Fibroblast of mammary gland (primary cell): ENCODE measurements around the gene ATP6AP1.

Experiments
- DNase-seq: peaks from one replicate; pipeline ENCODE4 v3.0.0-alpha.2; 2010; ENCODE audit warnings: low read depth
- H3K4me3 ChIP-seq: 2 replicates; pipeline ENCODE4 v1.5.1; 2011; ENCODE audit warnings: low read depth, mild to moderate bottlenecking, low read length, moderate library complexity; ENCODE audit not compliant: control insufficient read depth
- TF ChIP-seq, protein P1 (sequence below): conservative IDR thresholded peaks from 2 replicates; pipeline ENCODE4 v1.5.1; 2011; ENCODE audit warnings: low read depth, low read length, inconsistent platforms; ENCODE audit not compliant: control insufficient read depth, insufficient read depth

ATP6AP1 gene

DNA sequence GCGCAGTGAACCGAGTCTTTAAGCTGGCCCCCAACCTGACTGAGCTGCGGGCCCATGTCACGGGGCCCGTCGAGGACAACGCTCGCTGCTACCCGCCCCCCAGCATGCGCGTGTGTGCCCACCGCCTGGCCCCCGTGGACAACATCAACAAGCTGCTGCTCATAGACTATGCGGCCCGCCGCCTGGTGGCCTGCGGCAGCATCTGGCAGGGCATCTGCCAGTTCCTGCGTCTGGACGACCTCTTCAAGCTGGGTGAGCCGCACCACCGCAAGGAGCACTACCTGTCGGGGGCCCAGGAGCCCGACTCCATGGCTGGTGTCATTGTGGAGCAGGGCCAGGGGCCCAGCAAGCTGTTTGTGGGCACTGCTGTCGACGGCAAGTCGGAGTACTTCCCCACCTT lies 31.8 kb downstream of the ATP6AP1 start:
- H3K4me3 ChIP-seq: no peak overlapping the region
- TF ChIP-seq, protein P1, sequence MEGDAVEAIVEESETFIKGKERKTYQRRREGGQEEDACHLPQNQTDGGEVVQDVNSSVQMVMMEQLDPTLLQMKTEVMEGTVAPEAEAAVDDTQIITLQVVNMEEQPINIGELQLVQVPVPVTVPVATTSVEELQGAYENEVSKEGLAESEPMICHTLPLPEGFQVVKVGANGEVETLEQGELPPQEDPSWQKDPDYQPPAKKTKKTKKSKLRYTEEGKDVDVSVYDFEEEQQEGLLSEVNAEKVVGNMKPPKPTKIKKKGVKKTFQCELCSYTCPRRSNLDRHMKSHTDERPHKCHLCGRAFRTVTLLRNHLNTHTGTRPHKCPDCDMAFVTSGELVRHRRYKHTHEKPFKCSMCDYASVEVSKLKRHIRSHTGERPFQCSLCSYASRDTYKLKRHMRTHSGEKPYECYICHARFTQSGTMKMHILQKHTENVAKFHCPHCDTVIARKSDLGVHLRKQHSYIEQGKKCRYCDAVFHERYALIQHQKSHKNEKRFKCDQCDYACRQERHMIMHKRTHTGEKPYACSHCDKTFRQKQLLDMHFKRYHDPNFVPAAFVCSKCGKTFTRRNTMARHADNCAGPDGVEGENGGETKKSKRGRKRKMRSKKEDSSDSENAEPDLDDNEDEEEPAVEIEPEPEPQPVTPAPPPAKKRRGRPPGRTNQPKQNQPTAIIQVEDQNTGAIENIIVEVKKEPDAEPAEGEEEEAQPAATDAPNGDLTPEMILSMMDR: no peak

DNA sequence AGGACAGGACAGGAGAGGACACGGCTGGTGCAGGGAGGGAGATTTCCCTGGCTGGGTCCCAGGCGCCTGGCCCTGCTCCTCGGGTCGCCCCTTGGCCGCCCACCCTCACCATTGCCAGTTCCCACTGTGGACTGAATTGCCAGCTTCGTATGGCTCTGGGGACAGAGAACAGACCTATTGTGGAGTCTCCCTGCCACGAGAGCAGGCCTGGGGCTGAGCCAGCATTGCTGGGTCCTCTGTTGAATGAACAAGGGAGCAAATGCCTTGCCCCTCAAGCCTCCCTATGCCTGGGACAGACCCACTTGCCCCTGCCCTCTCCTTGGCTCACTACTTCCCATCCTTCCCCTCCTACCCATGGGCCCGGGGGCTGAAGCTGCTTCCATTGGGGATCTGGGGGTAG lies 33.9 kb downstream of the ATP6AP1 start:
- TF ChIP-seq, protein P1: no peak
- H3K4me3 ChIP-seq: no peak overlapping the region

More for the DNA sequence above, 31.8 kb downstream of the ATP6AP1 start:
- no peak for DNase-seq

GRCh38 chrX:154463611-154464220 lies 35.2 kb downstream of the ATP6AP1 start:
- no peak for DNase-seq
- TF ChIP-seq, protein P1: no peak

More for the DNA sequence above, 33.9 kb downstream of the ATP6AP1 start:
- no peak for DNase-seq

GRCh38 chrX:154464806-154465365 lies 36.4 kb downstream of the ATP6AP1 start:
- TF ChIP-seq, protein P1: no peak
- no peak overlapping the region for H3K4me3 ChIP-seq
- no peak for DNase-seq

More at GRCh38 chrX:154463611-154464220, 35.2 kb downstream of the ATP6AP1 start:
- H3K4me3 ChIP-seq: no peak overlapping the region

DNA sequence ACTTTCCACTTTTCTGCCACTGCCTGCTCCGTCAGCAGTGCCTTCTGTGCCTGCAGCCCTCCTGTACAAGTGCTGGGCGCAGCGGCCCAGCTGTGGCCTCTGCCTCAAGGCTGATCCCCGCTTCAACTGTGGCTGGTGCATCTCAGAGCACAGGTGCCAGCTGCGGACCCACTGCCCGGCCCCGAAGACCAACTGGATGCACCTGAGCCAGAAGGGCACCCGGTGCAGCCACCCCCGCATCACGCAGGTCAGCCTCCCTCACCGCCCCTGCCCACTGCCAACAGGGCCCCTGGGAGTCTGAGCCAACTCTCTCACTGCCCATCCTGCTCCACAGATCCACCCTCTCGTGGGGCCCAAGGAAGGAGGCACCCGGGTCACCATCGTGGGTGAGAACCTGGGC lies 37.1 kb downstream of the ATP6AP1 start:
- no peak for DNase-seq
- TF ChIP-seq, protein P1: no peak

DNA sequence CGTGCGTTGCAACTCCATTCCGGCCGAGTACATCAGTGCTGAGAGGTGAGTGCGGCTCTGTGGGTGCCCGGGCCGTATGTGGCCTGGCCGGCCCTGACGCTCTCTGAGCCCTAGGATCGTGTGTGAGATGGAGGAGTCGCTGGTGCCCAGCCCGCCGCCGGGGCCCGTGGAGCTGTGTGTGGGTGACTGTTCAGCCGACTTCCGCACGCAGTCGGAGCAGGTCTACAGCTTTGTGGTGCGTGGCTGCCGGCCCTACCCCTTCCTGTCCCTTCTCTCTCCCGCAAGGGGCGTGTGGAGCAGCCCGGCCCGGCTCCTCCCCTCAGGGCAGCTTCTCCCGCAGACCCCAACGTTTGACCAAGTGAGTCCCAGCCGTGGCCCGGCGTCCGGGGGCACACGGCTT lies 37.6 kb downstream of the ATP6AP1 start:
- H3K4me3 ChIP-seq: no peak overlapping the region
- TF ChIP-seq, protein P1: no peak
- DNase-seq: no peak

More for the DNA sequence above, 37.1 kb downstream of the ATP6AP1 start:
- H3K4me3 ChIP-seq: no peak overlapping the region

GRCh38 chrX:154466907-154467306 lies 38.4 kb downstream of the ATP6AP1 start:
- no peak for DNase-seq
- no peak overlapping the region for H3K4me3 ChIP-seq
- TF ChIP-seq, protein P1: no peak
